ENCODE results near the gene RGL4. TPM values are rescaled to one million over a fixed set of nuclear protein-coding genes. Genes with fewer than 3 reads are reported as not detected.

The RGL4 gene
- total RNA-seq, 1 donor from 2014 or later, result 3.1 TPM

DNA sequence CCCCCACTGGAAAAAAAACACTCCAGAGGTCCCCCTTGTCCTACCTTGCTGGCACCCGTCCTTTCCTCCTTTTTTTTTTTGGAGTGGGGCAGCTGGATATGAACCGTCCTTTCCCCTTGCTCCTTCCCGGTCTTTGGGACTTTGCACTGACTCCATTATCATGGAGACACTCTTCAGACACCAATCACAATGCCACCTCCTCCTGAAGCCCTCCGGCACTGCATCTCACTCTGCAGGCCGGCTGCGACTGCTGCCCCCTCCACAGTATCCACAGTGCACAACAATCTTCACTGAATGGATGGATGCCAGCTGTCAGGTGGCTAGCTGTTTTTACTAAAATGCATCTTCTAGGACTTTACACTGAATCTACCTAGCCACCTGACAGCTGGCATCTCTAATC lies 12.7 kb upstream of the RGL4 start:
- no peak for DNase-seq (ENCODE audit: low spot score)

DNA sequence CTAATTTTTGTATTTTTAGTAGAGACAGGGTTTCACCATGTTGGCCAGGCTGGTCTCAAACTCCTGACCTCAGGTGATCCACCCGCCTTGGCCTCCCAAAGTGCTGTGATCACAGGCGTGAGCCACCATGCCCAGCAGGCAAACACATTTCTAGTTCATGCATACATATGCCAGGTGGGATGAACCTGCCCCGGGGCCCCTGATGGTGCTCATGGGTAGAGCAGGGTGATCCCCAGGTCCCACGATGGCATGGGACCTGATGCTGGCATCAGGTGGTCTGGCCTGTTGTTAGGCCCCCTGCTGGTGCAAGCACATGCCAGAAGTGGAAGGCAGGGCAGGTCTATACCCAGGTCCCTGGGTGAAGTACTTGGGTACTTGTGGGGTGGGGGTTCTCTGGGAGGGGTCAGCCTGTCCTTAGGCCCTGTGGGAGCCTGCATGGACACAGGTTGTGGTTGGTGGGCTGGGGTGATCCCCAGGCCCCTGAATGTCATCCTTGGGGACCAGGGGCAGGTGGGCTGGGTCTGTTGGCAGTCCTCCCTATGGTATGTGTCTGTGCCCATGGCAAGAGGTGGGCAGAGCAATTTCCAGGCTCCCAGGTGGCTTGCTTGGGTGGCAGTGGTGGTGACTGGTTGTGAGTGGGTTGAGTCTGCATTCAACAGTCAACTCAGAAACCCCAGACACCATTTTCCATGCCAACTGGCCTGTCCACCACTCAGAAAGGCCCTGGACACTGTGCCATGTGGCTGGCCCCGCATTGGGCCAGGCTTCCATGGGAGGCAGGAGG lies 9.6 kb upstream of the RGL4 start:
- no peak for DNase-seq (ENCODE audit: low spot score)

DNA sequence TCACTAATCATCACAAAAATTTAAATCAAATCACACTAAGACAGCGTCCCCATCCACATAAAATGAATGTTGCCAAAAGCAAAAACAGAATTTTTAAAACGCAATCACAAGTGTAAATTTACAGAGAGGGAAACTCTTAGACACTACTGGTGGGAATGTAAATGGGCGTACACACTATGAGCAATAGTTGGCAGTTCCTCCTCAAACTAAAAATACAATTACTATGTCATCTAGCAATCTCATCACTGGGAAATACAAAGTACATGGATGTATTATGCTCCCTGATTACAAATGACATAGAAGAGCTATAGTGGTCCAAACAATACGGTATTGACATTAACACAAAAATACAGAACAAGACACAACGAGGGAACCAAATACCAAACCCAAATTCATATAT lies 8.7 kb upstream of the RGL4 start:
- no peak for DNase-seq (ENCODE audit: low spot score)

DNA sequence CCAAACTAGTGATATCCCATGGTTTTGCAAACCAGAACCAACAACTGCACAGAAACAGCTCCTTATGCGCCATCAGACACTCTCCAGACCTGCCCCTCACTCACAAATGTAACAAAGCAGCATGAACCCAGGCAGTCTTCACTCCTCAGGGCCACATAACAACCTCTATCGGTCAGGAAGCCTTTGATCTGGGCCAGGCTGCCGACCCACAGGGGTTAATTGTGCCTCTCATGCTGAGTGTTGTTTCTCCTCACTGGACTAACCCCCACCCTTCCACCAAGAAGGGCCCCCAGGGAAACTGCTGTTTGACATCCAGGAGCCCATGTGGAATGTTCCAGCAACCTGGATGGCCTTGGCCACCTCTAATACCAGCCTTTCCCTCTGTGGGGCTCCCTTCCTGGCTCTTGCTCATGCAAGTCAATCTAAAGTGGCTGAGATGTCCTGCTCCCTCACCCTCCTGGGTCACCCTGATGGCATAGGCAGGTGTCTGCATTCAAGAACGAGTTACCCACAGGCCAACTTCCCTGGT lies 7.9 kb upstream of the RGL4 start:
- DNase-seq (ENCODE audit: low spot score), result no peak

DNA sequence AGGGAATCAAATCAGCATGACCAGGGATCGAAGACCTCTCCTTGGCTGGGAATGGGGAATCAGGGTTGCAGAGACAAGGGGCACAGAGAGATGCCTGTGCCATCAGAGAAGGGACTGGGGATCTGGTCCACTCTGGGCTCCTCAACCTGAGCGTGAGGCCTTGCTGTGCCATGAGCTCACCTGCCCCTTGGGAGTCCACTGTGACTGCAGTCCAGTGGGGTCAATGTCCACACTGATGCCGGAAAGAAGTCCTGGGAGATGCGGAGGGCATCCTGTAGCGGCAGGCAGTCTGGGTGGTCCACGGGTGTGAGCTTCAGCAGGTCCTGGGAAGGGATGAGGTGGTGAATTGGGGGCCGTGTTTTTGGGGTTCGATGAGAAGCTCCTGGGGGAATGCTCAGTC lies 7.3 kb upstream of the RGL4 start:
- DNase-seq (ENCODE audit: low spot score), result no peak

DNA sequence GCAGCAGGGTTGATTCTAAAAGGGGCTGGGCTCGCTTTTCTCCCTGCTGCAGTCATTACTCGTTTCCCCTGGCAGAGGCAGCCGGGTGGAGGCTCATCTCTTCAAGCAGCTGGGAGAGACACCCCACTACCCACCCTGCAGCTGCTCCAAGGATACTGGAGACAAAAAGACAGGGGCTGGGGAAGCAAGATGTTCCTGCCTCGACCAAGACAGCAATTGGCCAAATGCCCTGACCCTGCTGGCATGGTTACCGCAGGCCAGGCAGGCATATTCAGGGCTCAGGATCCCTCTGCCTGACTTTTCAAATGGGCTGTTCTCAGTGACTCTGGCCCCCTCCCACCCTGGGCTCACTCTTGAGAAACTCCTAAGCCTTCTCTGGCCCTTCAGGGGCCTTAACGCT lies 6.8 kb upstream of the RGL4 start:
- DNase-seq (ENCODE audit: low spot score), result peak; percentile 63

DNA sequence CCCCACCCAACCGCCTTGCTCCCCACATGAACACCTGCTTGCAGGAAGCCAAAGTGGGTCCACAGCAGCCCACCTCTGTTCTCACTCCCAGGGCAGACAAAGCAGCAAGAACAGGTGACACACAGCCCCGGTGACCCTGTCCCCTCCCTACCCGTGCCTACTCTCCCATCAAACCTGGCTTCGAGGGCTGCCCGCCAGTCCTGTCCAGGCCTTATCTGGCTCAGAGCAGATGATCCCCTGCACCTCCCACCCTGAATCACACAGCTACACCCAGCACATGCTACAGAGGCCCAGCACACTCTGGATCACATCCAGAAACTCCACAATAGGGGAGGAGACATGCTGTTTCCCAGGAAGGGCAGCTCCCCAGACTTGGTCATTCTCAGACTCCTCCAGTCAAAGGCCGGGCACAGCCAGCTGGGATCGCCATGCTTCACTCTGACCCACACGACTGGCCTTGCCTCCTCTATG lies 6.2 kb upstream of the RGL4 start:
- peak; percentile 94 for DNase-seq (ENCODE audit: low spot score)

DNA sequence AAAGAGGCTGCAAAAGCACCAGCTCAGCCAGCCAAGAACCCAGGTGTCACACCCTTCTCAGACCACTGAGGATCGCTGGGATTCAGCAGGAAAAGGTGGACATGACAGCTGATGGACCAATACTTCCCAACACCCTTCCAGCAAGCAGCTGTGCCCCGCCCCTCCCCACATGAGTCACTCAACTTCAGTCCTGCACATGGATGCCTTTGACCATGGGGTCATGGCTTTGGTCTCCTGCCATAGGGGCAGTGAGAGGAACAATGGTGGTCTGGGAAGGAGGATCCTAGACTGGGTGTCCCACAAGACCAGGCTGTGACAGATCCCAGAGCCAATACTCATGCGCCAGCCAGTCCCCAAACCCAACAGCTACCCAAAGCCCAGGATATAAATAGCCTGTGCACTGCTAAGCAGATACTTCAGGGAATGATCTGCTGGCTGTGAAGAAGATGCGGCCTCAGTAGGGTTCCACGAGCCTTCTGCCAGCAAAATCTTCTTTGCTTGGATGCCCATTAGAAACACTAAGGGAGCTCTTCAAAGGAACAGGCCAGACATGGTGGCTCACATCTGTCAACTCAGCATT lies 5.5 kb upstream of the RGL4 start:
- DNase-seq (ENCODE audit: low spot score), result no peak

DNA sequence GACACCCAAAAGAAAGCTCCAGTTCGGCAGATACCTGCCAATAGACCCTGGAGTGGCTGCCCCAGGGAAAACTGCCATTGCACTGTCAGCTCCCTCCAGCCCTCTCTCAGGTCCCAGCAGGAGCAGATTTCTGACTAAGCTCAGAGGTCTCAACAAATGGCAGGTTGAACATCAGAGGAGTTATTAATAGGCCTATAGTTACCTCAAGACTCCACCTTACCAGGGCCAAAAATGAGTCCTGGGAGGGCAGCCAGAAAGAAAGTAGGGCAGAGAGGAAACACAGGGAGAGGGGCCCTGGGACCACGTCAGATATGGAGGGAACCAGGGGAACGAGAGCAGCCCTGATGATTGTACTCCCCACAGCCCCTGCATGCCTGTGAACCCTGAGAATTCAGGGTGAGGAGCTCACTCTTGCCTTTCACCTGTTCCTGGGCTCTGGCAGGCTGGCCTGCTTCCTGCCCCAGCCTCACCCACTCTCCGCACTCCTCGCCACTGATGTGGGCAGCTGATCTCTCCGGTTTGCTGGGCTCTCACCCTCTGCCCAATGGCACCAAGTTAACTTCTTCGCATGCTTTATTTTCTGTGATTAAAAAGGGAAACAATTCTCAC lies 4.3 kb upstream of the RGL4 start:
- DNase-seq (ENCODE audit: low spot score), result no peak

DNA sequence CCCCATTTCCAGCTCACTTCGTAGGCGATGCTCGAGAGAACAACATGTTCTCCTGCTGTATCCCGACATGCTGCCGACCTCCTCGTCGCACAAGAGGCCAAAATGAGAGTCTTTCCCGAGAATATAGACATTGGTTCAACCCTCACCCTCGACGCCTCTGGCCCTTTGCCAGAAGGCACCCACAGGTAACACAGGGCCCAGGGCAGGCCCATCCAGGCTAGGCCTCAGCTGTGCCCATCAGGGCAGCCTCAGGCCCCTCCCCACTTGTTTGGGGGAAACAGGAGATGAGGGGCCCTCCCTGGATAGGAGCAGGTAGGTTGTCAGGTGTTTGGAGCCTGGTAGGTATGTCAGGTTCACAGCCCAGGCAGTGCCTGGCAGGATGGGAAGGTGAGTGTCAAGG lies 2.7 kb upstream of the RGL4 start:
- no peak for DNase-seq (ENCODE audit: low spot score)

DNA sequence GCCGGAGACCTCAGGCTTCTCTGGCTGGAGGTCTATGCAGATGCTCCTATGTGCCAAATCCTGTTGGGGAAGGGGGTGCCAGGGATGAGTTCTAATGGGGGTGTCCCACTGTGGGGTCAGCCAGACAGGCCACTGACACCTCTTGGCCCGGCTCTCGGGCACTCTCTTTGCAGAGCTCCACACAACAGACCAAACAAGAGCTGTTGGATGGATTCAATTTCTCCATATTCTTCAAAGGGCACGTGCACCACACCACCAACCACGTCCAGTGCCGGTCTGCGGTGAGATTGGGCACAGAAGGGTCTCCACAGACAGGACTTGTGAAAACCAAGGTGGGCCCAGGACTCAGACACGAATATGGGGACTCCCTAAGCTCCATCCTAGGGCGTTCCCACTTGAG lies 2.2 kb upstream of the RGL4 start:
- DNase-seq (ENCODE audit: low spot score), result no peak

DNA sequence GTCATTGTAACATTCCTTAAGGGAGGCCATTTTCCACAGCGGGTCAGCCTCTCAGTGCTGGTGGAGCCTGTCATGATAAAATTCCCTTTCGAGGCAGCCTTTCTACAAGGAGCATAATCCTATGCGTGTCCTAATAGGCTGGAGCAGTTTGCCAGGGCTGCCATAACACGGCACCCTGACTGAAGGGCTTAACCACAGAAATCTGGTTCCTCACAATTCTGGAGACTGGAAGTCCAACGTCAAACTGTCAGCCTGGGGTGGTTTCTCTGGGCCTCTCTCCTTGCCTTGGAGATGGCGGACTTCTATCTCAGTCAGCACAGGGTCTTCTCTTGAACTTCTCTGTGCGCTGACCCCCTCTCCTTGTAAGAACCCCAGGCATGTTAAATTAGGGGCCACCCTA lies 1.4 kb upstream of the RGL4 start:
- no peak for DNase-seq (ENCODE audit: low spot score)

DNA sequence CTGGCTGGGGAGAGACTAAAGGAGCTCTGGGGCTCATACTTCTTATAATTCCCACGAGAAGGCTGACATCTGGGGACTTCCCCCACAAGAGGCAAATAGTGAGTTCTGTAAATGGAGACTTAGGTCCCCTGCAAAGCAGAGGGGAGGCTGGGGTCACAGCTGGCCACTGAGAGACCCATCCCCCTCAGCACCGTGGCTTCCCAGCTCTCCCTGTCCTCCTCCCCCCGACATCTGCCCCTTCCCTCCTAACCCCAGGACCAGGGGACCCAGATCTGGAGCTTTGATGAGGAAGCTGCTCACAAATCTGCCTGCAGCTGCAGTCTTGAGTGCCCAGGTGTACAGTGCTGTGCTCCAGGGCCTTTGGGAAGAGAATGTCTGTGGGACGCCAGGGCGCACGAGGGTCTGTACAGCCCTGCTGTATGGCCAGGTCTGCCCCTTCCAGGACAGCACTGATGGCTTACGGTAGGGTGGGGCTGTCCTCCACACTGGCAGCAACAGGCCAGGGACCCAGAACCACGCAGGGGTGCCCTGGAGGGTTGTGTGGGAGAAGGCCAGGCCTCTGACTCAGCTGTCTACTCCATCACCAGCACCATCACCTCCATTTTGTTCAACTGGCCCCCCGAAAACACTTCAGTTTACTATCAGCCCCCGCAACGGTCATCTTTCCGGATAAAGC lies 1.1 kb downstream of the RGL4 start:
- no peak for DNase-seq (ENCODE audit: low spot score)

DNA sequence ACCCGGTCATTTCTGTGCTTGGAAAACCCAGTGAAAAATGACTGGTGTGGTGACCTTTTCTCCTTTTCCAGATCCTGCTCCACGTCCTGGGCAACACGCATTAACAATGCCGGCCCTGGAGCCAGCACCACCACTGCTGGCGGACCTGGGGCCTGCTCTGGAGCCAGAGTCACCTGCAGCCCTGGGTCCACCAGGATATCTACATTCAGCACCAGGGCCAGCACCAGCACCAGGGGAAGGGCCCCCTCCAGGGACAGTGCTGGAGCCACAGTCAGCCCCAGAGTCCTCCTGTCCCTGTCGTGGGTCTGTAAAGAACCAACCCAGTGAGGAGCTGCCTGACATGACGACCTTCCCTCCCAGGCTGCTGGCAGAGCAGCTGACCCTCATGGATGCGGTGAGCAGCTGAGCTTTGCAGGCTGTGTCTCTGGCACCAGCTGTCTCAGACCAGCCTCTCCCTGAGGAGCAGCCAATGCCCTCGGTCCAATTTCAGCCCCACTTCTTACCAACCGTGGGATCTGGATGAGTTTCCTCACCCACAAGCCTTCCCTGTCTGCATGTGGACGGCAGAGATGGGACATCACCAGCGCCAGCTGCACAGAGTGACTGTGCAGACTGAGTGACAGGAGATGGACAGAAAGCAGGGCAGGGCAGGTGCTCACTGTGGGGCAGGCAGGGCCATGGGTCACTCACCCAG lies 1.9 kb downstream of the RGL4 start:
- DNase-seq (ENCODE audit: low spot score), result no peak

DNA sequence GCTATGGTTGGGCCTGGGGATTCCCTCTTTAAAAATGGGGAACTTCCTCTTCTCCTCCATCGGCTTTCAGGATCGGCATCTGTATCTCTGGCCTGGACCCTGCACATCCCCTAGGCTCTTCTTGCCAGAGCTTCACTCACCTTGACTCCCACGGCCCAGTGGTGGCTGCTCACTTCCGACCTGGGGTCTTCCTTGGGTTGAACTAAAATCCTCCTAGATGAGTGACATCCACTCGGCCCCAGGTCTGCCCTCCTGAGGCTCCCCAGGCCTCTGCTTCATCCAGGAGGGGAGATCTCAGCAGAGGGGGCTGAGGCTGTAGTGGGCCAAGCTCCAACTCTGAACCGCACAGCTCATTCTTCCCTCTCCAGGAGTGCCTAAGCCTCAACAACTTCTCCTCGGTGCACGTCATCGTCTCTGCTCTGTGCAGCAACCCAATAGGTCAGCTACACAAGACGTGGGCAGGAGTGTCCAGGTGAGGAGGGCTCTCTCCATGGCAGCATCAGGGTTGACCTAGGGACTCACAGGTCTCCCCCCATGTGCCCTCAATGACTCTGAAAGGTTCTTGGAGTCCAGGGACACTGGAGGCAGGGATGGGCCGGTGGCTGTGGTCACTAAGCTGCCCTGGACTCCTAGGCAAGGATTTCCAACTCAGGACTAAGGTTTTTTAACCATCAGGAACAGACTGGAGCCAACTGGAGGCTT lies 3.3 kb downstream of the RGL4 start:
- no peak for DNase-seq (ENCODE audit: low spot score)

DNA sequence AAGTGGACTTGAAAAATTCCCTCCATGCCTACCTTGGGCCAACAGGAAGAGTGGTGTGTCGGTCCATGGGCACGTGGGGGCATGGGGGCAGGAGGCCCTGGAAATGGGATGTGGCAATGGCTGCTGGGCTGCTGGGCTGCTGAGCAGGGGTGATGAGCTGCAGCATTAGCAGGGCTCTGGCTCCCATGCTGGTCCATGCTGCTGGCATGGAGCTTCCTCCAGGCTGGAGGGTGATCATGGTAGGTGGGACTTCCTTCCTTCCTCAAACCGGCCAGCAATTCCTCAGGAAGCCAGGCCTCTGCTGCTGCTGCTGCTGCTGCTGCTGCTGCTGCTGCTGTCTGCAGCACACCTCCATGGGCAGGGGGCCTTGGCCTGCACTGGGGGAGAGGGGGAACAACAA lies 4.3 kb downstream of the RGL4 start:
- DNase-seq (ENCODE audit: low spot score), result no peak

DNA sequence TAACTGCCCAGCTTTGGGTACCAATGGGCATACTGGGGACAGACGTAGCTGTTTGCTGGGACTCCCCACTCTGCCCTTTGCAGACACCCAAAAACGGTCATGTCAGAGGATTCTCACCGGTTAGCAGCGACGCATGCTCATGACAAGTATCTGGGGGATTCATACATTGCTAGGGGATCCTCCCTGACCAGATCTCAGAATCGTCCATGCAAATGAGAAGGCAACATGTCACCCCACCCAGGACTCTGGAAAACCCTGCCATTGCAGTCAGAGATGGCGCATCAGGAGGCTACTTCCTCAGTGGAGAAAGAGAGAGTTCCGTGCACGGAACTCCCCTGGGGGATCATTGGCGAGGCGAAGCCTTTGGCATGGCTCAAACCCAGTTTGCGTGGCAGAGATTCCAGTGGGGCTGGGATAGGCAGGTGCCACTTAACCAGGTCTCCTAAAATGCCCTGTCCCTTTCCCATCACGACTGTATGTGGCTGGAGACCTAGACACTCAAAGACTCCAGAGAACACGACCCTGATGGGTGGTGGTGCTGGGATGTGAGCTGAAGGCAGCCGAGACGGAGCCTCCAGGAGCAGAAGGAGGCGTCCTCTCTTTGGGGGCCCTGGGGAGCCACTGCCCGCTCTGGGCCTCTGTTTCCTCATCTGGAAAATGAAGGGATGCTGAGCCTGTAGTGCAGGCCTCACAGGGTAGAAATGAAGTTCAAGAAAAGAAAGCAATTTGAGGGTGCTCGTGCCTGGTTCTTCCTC lies 4.9 kb downstream of the RGL4 start:
- no peak for DNase-seq (ENCODE audit: low spot score)

DNA sequence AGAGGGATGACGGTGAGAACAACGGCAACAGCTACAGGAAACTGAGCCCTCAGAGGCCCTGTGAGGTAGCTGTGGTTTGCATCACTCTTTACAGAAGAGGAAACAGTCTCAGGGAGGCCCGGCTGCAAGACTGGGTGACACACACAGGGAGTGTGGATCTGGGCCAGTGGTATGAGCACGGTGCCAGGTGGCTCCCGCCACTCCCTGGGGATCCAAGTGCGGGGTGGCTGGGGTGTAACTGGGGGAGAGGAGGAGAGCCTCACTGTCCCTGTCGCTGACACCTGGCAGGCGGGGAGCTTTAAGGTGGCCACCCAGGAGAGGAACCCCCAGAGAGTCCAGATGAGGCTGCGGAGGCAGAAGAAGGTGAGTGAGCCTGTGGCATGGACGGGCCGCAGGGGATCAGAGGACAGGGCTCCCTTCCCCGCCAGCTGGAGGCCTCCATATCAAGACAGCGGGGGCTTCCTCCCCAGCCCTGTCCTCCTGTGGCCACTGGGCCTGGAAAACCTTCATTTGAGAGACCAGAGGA lies 5.6 kb downstream of the RGL4 start:
- DNase-seq (ENCODE audit: low spot score), result no peak

DNA sequence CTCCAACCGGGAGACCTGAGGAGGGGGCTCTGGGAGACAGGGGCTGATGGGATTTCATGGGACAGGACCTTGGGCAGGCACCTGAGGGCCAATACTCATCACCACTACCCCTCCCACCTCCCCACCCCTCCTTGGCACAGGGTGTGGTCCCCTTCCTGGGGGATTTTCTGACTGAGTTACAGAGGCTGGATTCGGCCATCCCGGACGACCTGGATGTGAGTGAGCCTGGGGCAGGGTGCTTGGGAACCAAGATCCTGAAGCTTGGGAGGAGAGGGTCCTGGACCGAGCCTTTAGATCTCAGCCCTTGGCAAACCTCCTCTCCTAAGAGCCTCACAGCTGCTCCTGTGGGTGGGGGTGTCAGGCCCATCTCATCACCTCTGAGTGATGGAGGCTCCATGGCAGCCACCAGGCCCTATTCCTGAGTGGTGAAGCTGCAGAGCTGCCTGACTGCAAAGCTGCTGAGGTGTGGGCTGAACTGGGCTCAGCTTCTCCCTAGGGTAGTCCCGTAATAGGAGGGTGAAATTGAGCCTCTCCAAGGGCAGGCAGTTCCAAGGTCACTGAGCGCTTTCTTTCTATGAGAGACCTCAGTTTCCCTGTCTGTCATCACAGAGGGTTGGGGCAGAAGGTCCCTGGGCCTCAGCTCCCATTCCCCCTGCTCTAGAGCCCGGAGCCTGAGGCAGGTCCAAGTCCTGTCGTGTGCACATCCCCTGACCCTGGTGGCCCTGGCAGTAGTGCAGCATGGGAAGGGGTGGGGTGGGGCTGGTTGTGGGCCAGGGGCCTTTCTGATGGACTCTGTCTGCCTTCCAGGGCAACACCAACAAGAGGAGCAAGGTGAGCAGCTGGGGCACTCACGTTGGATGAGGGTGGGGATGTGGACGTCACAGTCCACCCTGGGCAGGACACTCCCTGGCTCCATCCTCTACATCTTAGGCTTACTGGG lies 6.5 kb downstream of the RGL4 start:
- no peak for DNase-seq (ENCODE audit: low spot score)

Measured in umbilical cord (tissue), 2 donors.